Retina (tissue), 1 donor: ENCODE results near the gene NMRK1.

Source experiments
- DNase-seq: peaks from one replicate; pipeline ENCODE4 v3.0.0-alpha.2; 2016

Gene NMRK1

DNA sequence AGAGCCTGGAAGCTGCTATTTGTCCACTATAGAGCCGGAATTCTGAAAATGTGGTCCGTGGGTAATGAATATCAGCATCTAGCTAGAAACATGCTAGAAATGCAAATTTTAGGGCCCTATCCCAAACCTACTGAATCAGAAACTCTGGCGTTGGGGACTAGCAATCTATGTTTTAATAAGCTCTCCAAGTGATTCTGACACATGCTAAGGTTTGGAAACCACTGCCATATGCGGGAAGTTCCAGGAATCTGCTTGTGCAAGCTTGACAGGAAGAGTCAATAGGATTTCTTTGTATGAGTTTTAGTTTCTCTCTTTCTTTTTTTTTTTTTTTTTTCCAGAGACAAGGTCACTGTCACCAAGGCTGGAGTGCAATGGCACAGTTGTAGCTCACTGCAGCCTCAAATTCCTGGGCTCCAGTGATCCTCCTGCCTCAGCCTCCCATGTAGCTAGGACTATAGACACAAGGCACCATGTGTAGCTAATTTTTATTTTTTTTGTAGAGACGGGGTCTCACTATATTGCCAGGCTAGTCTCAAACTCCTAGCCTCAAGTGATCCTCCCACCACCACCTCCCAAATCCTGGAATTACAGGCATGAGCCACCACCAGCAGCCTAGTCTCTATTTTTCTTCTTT, 33.5 kb downstream of the NMRK1 start:
- DNase-seq, result no peak

DNA sequence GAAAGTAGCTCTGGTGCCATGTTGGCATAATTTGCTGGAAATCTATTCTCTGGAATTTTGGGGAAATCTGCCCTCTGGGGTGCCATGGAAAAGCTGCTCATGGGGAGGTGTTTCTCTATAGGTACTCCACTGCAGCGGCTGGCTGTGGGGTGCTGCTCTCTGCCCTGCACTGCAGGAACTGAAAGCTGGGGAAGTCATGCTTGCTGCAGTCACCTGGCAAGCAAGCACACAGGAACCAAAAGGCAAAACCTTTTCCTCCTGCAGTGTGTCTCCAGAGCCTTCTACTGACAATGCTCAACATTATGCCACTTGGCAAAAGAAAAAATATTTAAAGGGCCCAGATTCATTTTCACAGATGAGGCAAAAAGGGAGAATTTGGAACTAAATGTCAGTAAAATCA, 34.1 kb downstream of the NMRK1 start:
- no peak for DNase-seq

DNA sequence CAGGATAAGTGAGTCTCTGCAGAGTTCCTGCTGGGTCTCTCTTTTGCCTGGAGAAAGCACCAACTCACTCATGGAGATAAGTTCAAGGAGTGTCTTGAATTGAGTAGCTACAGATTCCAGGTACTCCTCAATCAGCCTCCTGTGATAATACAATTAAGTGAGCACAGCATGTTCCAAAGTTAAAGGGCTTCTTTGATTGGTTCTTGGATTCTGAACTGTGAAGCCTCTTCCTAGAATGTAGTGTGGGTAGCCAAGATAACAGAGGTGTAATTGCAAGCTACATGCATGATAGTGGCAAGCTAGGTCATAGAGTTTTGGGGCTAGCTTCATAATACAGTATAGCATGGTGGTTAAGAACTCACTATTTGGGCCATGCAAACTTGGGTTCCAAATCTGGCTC, 36.7 kb downstream of the NMRK1 start:
- no peak for DNase-seq

DNA sequence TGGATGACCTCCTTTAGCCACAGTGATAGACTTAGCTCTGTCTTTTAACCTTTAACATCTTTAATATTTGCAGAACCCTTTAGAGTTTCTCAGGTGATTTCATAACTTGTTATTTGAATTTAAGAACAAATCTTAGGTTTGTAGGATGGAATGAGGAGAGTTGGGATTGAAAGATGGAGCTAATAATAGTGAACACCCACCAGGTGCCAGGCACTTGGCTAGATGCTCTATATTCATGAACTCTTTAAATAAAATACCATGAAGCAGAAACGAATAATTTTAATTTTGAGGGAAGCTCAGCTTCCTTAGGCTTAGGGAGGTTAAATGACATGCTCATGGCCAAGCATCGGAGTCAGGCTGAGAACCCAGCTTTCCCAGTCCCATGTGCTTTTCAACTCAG, 40.4 kb downstream of the NMRK1 start:
- DNase-seq, result no peak

GRCh38 chr9:75046725-75047345, 41.1 kb downstream of the NMRK1 start:
- no peak for DNase-seq

DNA sequence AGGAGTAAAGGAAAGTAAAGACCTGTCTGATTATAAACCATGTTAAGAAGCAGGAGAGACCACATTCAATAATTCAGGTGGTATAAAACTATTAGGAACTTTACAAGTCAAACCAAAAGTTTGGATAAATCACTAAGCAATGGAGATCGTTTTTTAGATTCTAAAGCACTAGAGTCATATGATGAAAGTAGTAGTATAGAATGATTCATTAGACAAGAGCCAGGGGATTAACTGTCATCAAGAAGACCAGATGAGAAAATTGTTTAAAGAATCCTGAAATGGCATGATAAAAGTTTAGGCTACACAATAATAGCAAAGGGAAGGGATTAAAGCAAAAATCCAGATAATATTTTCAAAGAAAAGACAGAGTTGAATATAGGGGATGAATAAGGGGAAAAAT, 46.9 kb downstream of the NMRK1 start:
- DNase-seq, result no peak

- DNase-seq, result no peak
These were observed 48.2 kb downstream of the NMRK1 start for GRCh38 chr9:75039801-75040200.

DNA sequence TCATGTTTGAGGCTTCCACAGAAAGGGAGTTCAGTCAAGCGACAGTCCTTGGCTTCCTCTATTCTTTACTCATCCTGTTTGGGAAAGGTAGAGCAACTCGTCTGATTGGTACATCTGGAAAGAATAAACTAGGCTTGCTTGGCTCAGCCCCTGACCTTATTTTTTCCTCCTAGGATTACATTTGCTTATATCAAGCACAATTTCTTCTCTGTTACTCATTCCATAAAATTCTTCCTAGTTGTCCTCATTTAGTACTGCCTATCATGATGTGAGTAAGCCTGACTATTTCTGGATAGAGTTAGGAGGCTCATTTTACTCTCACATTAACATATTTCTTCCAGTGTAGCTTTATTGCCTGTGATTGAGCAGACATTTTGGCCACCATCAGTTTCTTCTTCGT, 48.9 kb downstream of the NMRK1 start:
- no peak for DNase-seq

DNA sequence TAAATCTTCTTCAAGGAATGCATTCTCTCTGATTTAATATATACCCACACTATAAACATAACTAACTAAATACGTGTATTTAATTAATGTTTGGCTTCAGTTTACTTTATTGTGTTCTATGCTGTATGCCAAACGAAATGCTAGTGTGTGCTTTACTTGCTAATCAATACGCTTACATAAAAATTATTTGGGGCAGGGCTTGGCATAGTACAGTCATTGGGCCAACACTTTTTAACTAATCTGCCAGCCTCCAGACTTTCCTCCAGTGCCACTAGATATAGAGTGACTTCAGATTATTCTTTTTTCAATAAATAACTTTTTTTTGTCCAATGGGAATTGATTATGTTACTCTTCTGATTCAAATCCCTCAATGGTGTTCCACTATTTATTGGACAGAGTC, 51.2 kb downstream of the NMRK1 start:
- no peak for DNase-seq

DNA sequence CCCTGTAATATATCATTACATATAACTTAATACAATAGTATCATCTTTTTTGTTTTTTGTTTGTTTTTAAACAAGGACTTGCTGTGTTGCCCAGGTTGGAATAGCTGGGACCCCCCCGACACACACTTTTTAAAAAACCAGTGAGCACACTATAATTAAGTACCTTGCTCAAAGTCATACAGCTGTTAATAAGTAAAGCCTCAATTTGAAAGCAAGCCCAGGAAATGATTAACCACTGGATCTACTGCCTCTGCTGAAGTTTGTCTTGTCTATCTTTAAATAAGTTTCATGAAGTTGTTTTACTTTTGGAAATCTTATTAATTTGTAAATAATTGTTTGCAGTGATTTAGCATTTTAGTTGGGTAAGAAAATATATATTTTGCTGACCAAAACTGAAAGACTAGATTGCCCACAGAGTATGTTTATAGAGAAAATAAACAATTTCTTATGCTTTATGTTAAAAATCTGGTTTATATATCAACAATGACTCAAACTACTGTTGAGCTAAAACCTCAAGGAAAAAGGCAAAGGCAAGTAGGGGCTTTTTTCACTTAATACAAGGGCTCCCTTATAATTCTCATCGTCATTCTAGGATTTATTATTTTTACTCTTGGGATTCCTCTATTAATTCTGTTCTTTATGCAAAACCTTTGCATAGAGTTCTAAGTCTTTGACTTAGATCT, 54.0 kb downstream of the NMRK1 start:
- no peak for DNase-seq

DNA sequence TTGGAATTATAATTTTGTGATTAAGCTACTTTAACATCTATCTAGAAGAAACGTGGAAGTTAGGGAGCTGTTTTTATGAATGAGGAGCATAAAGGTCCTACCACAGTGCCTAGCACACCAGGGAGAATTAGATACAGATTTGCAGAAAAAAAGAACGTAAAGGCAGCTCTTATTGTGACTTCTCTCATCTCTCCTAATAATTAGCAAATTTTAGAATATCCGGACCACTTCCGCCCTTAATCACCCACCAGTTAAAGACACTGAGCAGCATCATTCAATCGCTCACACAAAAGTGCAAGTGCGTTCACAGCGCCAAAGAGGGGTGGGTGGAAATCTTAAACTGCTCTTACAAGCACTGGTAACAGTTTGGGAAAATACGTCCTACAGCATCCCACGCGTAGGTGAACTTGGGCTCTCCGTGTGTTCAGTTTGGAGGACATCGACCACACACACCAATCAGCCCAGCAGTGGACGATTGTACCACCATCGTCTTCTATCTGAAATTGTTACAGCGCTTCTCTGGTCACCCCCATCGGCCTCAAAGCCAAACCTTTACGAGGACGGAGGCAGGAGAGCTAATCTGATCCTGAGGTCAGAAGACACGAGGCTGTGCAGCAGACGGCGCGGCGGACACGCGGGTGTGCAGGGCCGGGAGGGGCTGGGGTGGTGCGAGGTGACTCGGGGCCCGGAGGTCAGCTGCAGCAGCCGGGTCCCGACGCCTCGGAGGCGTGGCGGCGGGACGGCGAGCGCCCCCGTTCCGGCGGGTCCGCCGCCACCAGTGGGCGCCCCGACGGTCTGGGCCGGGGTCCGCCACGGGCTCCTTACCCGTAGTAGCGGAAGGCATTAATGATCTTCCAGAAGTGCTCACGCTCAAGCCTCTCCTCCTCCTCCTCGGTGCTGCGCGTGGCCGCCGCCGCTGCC, 60.5 kb downstream of the NMRK1 start:
- no peak for DNase-seq

- no peak for DNase-seq
These were observed 64.1 kb downstream of the NMRK1 start for GRCh38 chr9:75023846-75024245.

DNA sequence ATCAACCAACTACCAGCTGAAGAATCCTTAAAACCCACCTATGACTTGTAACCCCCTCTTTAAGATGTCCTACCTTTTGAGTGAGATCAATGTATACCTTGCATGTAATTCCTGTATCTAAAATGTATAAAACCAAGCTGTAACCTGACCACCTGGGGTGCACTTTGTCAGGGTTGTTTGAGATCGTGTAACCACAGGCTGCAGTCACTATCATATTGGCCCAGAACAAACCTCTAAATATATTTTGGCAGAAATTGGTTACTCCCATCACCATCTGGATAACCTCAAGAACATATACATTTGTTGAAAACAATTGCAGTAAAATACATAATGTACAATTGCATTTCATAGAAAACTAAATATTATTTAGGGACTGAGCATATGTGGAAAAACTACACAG, 68.3 kb downstream of the NMRK1 start:
- no peak for DNase-seq

- DNase-seq, result no peak
These were observed 68.9 kb downstream of the NMRK1 start for GRCh38 chr9:75019022-75019421.

DNA sequence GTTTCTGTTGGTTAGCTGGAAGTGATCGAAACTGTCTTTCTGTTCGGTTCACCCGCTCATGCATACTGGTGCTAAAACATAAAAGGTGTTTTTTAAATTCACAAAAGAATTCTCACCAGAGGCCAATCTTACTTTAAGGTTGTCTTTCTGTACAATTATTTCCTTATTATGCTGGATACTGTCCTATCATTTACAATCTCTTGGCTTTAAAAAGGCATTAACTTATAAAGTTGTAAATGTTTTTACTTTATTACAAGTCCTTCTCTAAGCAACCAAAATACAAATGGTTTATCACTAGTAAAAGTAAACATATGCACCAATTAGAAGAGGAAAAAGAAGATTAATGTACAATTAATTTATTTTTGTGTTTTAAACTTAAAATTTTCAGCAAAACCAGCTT, 70.6 kb downstream of the NMRK1 start:
- DNase-seq, result no peak

GRCh38 chr9:75013735-75014134, 74.2 kb downstream of the NMRK1 start:
- DNase-seq, result no peak
